ENCODE data around the gene RAB11FIP2. TPM values are rescaled to one million over a fixed set of nuclear protein-coding genes. Genes with fewer than 3 reads are reported as not detected.

The RAB11FIP2 gene
- total RNA-seq, 4 donors from 2014 or later = 9.6 to 15.5 (median 11.3) TPM

DNA sequence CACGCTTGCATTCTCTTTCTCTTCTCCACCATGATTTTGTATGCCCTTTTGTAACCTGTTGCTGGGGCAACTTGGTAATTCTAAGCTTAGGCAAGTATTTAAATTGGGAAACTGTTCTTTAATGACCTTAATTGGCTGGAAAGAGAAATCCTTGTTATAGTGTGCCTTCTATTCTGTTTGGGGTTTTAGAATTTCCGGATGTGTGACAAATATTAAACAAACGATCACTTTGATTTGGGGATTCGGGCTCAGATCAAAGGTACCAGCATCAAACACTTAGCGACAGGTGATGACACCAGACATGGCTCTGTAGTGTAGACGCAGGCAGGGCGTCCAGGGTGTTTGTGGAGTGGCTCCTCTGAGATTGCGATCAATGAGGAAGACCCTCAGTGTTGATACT is 55.0 kb downstream of the RAB11FIP2 start:
- H3K4me1 ChIP-seq = no peaks in the 10 kb centered on the region
- intact Hi-C loops (cut with DNase I; ENCODE audit: low total_unique reads) (no loop called here), in situ Hi-C loops (cut with MboI; ENCODE audit: low sequenced_read_pairs in 4 of 4) (no loop called here)
- DNase-seq (no peak), ATAC-seq (no peak)
- TF ChIP-seq, protein P1, sequence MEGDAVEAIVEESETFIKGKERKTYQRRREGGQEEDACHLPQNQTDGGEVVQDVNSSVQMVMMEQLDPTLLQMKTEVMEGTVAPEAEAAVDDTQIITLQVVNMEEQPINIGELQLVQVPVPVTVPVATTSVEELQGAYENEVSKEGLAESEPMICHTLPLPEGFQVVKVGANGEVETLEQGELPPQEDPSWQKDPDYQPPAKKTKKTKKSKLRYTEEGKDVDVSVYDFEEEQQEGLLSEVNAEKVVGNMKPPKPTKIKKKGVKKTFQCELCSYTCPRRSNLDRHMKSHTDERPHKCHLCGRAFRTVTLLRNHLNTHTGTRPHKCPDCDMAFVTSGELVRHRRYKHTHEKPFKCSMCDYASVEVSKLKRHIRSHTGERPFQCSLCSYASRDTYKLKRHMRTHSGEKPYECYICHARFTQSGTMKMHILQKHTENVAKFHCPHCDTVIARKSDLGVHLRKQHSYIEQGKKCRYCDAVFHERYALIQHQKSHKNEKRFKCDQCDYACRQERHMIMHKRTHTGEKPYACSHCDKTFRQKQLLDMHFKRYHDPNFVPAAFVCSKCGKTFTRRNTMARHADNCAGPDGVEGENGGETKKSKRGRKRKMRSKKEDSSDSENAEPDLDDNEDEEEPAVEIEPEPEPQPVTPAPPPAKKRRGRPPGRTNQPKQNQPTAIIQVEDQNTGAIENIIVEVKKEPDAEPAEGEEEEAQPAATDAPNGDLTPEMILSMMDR (IDR thresholded peaks at IDR 0.05 in 4 of 5, conservative IDR thresholded peaks at IDR 0.05 in 1 of 5) = no peak
- TF ChIP-seq POLR2A (IDR thresholded peaks at IDR 0.05) = no peak
- H3K4me3 ChIP-seq = no peak overlapping the region
- H3K9me3 ChIP-seq = no peaks in the 10 kb centered on the region
- no peak overlapping the region for H3K27ac ChIP-seq
- H3K36me3 ChIP-seq = no peaks in the 10 kb centered on the region
- H3K27me3 ChIP-seq = no peaks in the 10 kb centered on the region

DNA sequence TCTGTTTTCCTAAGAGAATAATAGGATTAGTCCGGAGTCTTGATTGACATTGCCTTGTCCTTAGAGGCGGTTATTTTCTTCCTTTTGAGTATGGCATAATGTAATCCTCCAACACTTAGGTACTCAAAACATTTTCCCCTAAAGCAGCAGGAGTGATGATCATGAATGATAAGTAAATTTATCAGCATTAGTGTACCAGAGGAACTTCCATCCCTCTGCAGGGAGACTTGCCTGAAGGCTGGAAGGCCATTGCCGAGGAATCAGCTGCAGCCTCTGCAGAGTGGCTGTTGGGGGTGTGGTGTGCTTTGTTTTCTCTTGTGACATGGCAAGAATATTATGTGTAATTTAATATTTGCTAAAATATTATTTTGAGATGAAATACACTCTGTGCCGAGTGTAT is 56.8 kb downstream of the RAB11FIP2 start:
- Histone ChIP-seq H3K9me3 (no peaks in the 10 kb centered on the region), H3K27ac (no peak overlapping the region), H3K4me3 (no peak overlapping the region), H3K36me3 (no peaks in the 10 kb centered on the region), H3K4me1 (no peaks in the 10 kb centered on the region), H3K27me3 (no peaks in the 10 kb centered on the region)
- ATAC-seq (no peak), DNase-seq (no peak)
- intact Hi-C loops (cut with DNase I; ENCODE audit: low total_unique reads) = no loop called here
- TF ChIP-seq, protein P1 (IDR thresholded peaks at IDR 0.05 in 4 of 5, conservative IDR thresholded peaks at IDR 0.05 in 1 of 5) = no peak
- no peak for TF ChIP-seq POLR2A (IDR thresholded peaks at IDR 0.05)
- in situ Hi-C loops (cut with MboI; ENCODE audit: low sequenced_read_pairs in 4 of 4) = no loop called here

DNA sequence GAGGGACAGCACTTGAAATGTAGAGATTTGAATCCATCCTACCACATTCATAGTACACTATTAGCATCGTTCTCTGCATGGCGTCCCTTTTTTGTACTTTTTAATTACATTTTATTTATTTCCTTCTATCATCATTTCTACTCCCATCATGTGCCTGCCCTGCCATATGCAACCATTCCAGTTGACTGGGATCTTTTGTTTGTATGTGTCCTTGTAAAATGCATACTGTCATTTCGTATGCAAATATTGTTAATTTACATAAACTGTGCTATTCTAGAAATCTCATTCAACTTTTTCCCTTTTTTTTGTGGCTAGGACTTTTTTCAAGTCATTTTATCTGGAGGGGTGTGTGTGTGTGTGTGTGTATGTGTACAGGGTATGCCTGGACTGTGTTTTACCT is 57.9 kb downstream of the RAB11FIP2 start:
- in situ Hi-C loops (cut with MboI; ENCODE audit: low sequenced_read_pairs in 4 of 4) = no loop called here
- ATAC-seq (no peak), DNase-seq (no peak)
- Histone ChIP-seq H3K4me3 (no peak overlapping the region), H3K9me3 (no peaks in the 10 kb centered on the region), H3K27me3 (no peaks in the 10 kb centered on the region), H3K4me1 (no peaks in the 10 kb centered on the region), H3K36me3 (no peaks in the 10 kb centered on the region), H3K27ac (no peak overlapping the region)
- TF ChIP-seq POLR2A (IDR thresholded peaks at IDR 0.05) = no peak
- TF ChIP-seq, protein P1 (IDR thresholded peaks at IDR 0.05 in 4 of 5, conservative IDR thresholded peaks at IDR 0.05 in 1 of 5) = no peak
- intact Hi-C loops (cut with DNase I; ENCODE audit: low total_unique reads) = no loop called here

DNA sequence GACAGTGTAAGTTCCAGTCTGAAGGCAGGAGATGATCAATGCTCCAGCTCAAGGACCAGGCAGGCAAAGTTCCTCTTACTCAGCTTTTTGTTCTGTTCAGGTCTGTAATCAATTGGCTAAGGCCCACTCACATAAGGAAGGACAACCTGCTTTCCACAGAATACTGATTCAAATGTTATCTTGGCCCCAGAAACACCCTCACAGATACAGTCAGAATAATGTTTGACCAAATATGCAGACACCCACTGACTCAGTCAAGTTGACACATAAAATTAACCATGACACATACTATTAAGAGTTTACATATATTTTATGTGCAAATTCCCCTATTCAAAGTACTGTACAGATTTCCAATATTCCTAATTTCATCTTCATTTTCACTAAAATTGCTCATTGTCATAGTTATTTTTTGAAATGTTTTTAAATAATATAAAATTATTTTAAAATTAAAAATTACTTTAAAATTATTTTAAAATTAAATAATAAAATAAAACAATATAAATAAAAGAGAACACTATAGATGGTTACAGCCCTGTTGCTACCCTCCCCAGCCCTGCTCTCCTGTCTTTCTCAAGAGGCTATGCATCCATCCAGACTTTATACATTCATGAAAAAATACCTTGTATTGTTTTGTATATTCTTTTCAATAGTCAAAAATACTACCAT is 59.4 kb downstream of the RAB11FIP2 start:
- in situ Hi-C loops (cut with MboI; ENCODE audit: low sequenced_read_pairs in 4 of 4) = no loop called here

More for the DNA sequence above, 59.4 kb downstream of the RAB11FIP2 start:
- Histone ChIP-seq H3K4me1 (no peaks in the 10 kb centered on the region), H3K9me3 (no peaks in the 10 kb centered on the region), H3K4me3 (no peak overlapping the region), H3K27me3 (no peaks in the 10 kb centered on the region), H3K36me3 (no peaks in the 10 kb centered on the region), H3K27ac (no peak overlapping the region)
- DNase-seq = no peak
- no peak for TF ChIP-seq POLR2A (IDR thresholded peaks at IDR 0.05)
- TF ChIP-seq, protein P1 (IDR thresholded peaks at IDR 0.05 in 4 of 5, conservative IDR thresholded peaks at IDR 0.05 in 1 of 5) = no peak
- intact Hi-C loops (cut with DNase I; ENCODE audit: low total_unique reads) = no loop called here
- no peak for ATAC-seq
